Measurements from ENCODE around the gene JPH4. TPM values are rescaled to one million over a fixed set of nuclear protein-coding genes. Genes with fewer than 3 reads are reported as not detected.

Gene JPH4
- total RNA-seq, 1 experiment from 2014 or later = not detected

DNA sequence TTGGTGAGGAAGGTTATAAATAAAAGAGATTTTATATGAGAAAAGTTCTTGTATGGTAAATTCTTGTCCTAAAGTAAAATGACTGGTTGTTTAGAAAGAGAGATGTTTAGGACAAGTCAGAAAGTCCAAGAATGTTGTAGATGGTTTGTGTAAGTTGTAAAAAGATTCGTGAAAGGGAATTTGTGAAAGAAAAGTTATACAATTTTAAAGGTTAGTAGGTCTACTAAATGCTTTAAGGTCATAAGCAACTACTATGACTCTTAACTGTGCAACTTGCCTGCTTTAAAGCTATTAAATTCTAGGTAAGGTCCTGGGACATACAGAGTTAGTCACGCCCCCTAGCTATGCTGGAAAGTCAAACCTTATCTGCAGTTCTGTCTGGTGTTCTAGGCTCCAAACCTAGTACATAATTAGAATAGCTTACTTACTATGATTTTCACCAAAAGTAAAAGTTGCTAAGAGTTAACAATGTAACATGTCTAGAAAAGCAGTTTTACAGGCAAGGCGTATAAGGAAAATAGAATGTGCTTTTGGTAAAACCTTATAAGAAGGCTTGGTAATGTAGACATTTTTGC lies 46.3 kb upstream of the JPH4 start:
- no peak overlapping the region for H3K27ac ChIP-seq (ENCODE audit: low read depth, low read length, poor library complexity, severe bottlenecking)
- ChIA-PET CTCF (interaction anchor here (1.5 kb wide), 1 partner anchor 7 kb away, joined by 6 read pairs; no protein-coding TSS in a partner anchor), POLR2A (ENCODE audit: low non-redundant PET) (no interaction called here)
- no TSS peak for BruUV-seq (replicated peaks)
- H3K27me3 ChIP-seq (replicated peaks; ENCODE audit: insufficient read depth, low read depth, low read length, poor library complexity) = peaks cover 3% of the 10 kb centered on the region
- peaks cover 19% of the 10 kb centered on the region for H3K9me3 ChIP-seq (ENCODE audit: low read depth, low read length, poor library complexity, severe bottlenecking)
- no peak overlapping the region for H3K4me3 ChIP-seq (ENCODE audit: low read depth, low read length, poor library complexity, severe bottlenecking)
- DNase-seq (ENCODE audit: low spot score) = no peak
- H3K4me1 ChIP-seq (ENCODE audit: insufficient read depth, low read length, poor library complexity, severe bottlenecking) = no peaks in the 10 kb centered on the region
- intact Hi-C loops (cut with micrococcal nuclease; ENCODE audit: unreplicated experiment) = no loop called here
- no peaks in the 10 kb centered on the region for H3K36me3 ChIP-seq (ENCODE audit: insufficient read depth, low read length, poor library complexity, severe bottlenecking)
- no peak for TF ChIP-seq EZH2 (IDR thresholded peaks at IDR 0.05; ENCODE audit: borderline replicate concordance, low read depth, low read length, poor library complexity, severe bottlenecking)
- TF ChIP-seq, protein P1, sequence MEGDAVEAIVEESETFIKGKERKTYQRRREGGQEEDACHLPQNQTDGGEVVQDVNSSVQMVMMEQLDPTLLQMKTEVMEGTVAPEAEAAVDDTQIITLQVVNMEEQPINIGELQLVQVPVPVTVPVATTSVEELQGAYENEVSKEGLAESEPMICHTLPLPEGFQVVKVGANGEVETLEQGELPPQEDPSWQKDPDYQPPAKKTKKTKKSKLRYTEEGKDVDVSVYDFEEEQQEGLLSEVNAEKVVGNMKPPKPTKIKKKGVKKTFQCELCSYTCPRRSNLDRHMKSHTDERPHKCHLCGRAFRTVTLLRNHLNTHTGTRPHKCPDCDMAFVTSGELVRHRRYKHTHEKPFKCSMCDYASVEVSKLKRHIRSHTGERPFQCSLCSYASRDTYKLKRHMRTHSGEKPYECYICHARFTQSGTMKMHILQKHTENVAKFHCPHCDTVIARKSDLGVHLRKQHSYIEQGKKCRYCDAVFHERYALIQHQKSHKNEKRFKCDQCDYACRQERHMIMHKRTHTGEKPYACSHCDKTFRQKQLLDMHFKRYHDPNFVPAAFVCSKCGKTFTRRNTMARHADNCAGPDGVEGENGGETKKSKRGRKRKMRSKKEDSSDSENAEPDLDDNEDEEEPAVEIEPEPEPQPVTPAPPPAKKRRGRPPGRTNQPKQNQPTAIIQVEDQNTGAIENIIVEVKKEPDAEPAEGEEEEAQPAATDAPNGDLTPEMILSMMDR (conservative IDR thresholded peaks at IDR 0.05; ENCODE audit: low read depth, low read length) = no peak

DNA sequence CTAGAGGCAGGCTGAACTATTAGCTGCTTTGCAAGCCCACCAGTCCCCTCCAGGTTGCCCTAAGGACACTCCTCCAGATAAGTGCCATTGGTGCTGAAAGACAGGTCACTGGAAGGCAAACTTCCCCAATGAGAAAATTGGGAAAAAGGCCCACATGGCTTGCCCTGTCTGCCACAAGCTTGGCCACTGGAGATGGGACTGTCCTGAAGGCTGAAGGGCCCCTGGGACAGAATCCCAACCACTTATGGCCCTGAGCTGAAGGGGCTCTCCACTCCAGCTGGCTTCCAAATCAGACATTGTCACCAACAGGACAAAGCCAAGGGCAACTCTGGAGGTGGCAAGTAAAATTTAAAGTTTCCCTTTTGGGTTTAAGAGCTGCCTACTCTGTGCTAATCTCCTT lies 45.4 kb upstream of the JPH4 start:
- TF ChIP-seq EZH2 (IDR thresholded peaks at IDR 0.05; ENCODE audit: borderline replicate concordance, low read depth, low read length, poor library complexity, severe bottlenecking) = no peak
- TF ChIP-seq, protein P1 (conservative IDR thresholded peaks at IDR 0.05; ENCODE audit: low read depth, low read length) = no peak
- Histone ChIP-seq H3K36me3 (ENCODE audit: insufficient read depth, low read length, poor library complexity, severe bottlenecking) (no peaks in the 10 kb centered on the region), H3K9me3 (ENCODE audit: low read depth, low read length, poor library complexity, severe bottlenecking) (peaks cover 19% of the 10 kb centered on the region), H3K4me3 (ENCODE audit: low read depth, low read length, poor library complexity, severe bottlenecking) (no peak overlapping the region), H3K27ac (ENCODE audit: low read depth, low read length, poor library complexity, severe bottlenecking) (no peak overlapping the region), H3K27me3 (replicated peaks; ENCODE audit: insufficient read depth, low read depth, low read length, poor library complexity) (peaks cover 12% of the 10 kb centered on the region), H3K4me1 (ENCODE audit: insufficient read depth, low read length, poor library complexity, severe bottlenecking) (no peaks in the 10 kb centered on the region)
- ChIA-PET POLR2A (ENCODE audit: low non-redundant PET) (no interaction called here), CTCF (interaction anchor here (1.5 kb wide), 1 partner anchor 8 kb away, joined by 6 read pairs; no protein-coding TSS in a partner anchor)
- no peak for DNase-seq (ENCODE audit: low spot score)
- no TSS peak for BruUV-seq (replicated peaks)
- intact Hi-C loops (cut with micrococcal nuclease; ENCODE audit: unreplicated experiment) = no loop called here

GRCh38 chr14:23622990-23623389 lies 44.4 kb upstream of the JPH4 start:
- no peak for TF ChIP-seq EZH2 (IDR thresholded peaks at IDR 0.05; ENCODE audit: borderline replicate concordance, low read depth, low read length, poor library complexity, severe bottlenecking)
- TF ChIP-seq, protein P1 (conservative IDR thresholded peaks at IDR 0.05; ENCODE audit: low read depth, low read length) = no peak
- H3K27ac ChIP-seq (ENCODE audit: low read depth, low read length, poor library complexity, severe bottlenecking) = no peak overlapping the region
- CTCF ChIA-PET = interaction anchor here (1.5 kb wide), 1 partner anchor 9 kb away, joined by 6 read pairs; no protein-coding TSS in a partner anchor
- peaks cover 19% of the 10 kb centered on the region for H3K9me3 ChIP-seq (ENCODE audit: low read depth, low read length, poor library complexity, severe bottlenecking)
- H3K4me3 ChIP-seq (ENCODE audit: low read depth, low read length, poor library complexity, severe bottlenecking) = no peak overlapping the region
- H3K4me1 ChIP-seq (ENCODE audit: insufficient read depth, low read length, poor library complexity, severe bottlenecking) = no peaks in the 10 kb centered on the region
- intact Hi-C loops (cut with micrococcal nuclease; ENCODE audit: unreplicated experiment) = no loop called here
- peaks cover 13% of the 10 kb centered on the region for H3K27me3 ChIP-seq (replicated peaks; ENCODE audit: insufficient read depth, low read depth, low read length, poor library complexity)
- no TSS peak for BruUV-seq (replicated peaks)
- H3K36me3 ChIP-seq (ENCODE audit: insufficient read depth, low read length, poor library complexity, severe bottlenecking) = no peaks in the 10 kb centered on the region
- POLR2A ChIA-PET (ENCODE audit: low non-redundant PET) = interaction anchor here (1.2 kb wide), 1 partner anchor 9 kb away, joined by 6 read pairs; no protein-coding TSS in a partner anchor
- DNase-seq (ENCODE audit: low spot score) = no peak

Measured in A673 (cell line).